K562 (cell line): Measurements from ENCODE around the gene WDR70. TPM values are rescaled to one million over a fixed set of nuclear protein-coding genes. Genes with fewer than 3 reads are reported as not detected.

Experiments used
- ATF2 ChIP-seq: sonication (generic); formaldehyde crosslinking; IDR thresholded peaks from 2 replicates; pipeline ENCODE4 v1.8.1; 2022; ENCODE audit warnings: missing genetic modification reagents
- CCAR2 ChIP-seq: fragments of 200-400 bp; formaldehyde crosslinking; IDR thresholded peaks from 2 replicates; pipeline ENCODE4 v1.6.1; 2017; ENCODE audit warnings: mild to moderate bottlenecking, low read depth, low read length
- CEBPG ChIP-seq, 3 experiments: fragments of 200-800 bp in 1 of 3; sonication (Bioruptor generic) in 1 of 3; sonication (generic) in 1 of 3; formaldehyde crosslinking in 1 of 3; IDR thresholded peaks in 2 of 3; conservative IDR thresholded peaks in 1 of 3; 2 replicates each; pipeline versions ENCODE4 v1.6.1 to v1.8.0; 2016 to 2022; ENCODE audit warnings: missing compliant biosample characterization in 2 of 3, missing genetic modification characterization in 2 of 3, mild to moderate bottlenecking in 1 of 3, missing genetic modification reagents in 1 of 3
- CHD4 ChIP-seq: fragments of 200-600 bp; sonication (generic); IDR thresholded peaks from 3 replicates; pipeline ENCODE4 v1.6.1; 2012; ENCODE audit warnings: low read depth, mild to moderate bottlenecking, mixed read lengths, low read length, inconsistent platforms; ENCODE audit not compliant: insufficient read depth, insufficient replicate concordance, poor library complexity, severe bottlenecking
- CLOCK ChIP-seq: fragments of 250-450 bp; sonication (Bioruptor Pico); IDR thresholded peaks from 2 replicates; pipeline ENCODE4 v1.4.0; 2020; ENCODE audit warnings: mild to moderate bottlenecking, moderate library complexity, borderline replicate concordance
- CTCFL ChIP-seq: IDR thresholded peaks from 2 replicates; pipeline ENCODE4 v1.6.1; 2011; ENCODE audit warnings: borderline replicate concordance, low read depth, mild to moderate bottlenecking, moderate library complexity, low read length; ENCODE audit not compliant: insufficient read depth, poor library complexity, severe bottlenecking
- FOXA1 ChIP-seq: fragments of 450-650 bp; IDR thresholded peaks from 2 replicates; pipeline ENCODE4 v1.6.1; 2016; ENCODE audit warnings: mild to moderate bottlenecking, borderline replicate concordance
- GTF2B ChIP-seq: IDR thresholded peaks from 2 replicates; pipeline ENCODE4 v1.6.1; 2011; ENCODE audit not compliant: insufficient read length; ENCODE audit errors: extremely low read depth
- KLF6 ChIP-seq: fragments of 250-450 bp; sonication (Bioruptor Pico); IDR thresholded peaks from 2 replicates; pipeline ENCODE4 v1.4.0; 2020; ENCODE audit warnings: mild to moderate bottlenecking, moderate library complexity, borderline replicate concordance
- MAX ChIP-seq: sonication (generic); formaldehyde crosslinking; IDR thresholded peaks from 2 replicates; pipeline ENCODE4 v1.9.0; 2022; ENCODE audit warnings: mild to moderate bottlenecking, missing genetic modification reagents
- MED1 ChIP-seq: sonication (generic); formaldehyde crosslinking; IDR thresholded peaks from 2 replicates; pipeline ENCODE4 v1.8.1; 2023; ENCODE audit warnings: missing genetic modification reagents, borderline replicate concordance
- MEF2A ChIP-seq: IDR thresholded peaks from 2 replicates; pipeline ENCODE4 v1.6.1; 2011; ENCODE audit warnings: low read depth, mild to moderate bottlenecking, low read length, moderate library complexity; ENCODE audit not compliant: control insufficient read depth
- RBM25 ChIP-seq: fragments of 200-400 bp; formaldehyde crosslinking; IDR thresholded peaks from 2 replicates; pipeline ENCODE4 v1.6.1; 2018; ENCODE audit warnings: low read length, low read depth, moderate library complexity; ENCODE audit not compliant: severe bottlenecking
- SAFB ChIP-seq: fragments of 200-400 bp; formaldehyde crosslinking; IDR thresholded peaks from 2 replicates; pipeline ENCODE4 v1.6.1; 2017; ENCODE audit warnings: low read depth, low read length, borderline replicate concordance
- SMARCE1 ChIP-seq: fragments of 450-650 bp; IDR thresholded peaks from 2 replicates; pipeline ENCODE4 v1.7.1; 2016; ENCODE audit warnings: mild to moderate bottlenecking
- TARDBP ChIP-seq: fragments of 450-650 bp; IDR thresholded peaks from 2 replicates; pipeline ENCODE4 v1.6.1; 2016
- TEAD2 ChIP-seq: fragments of 450-650 bp; IDR thresholded peaks from 2 replicates; pipeline ENCODE4 v1.6.1; 2016; ENCODE audit warnings: missing genetic modification characterization, control low read depth, missing compliant biosample characterization
- ZBED1 ChIP-seq: IDR thresholded peaks from 2 replicates; pipeline ENCODE4 v1.6.1; 2014
- polyA plus RNA-seq, 8 experiments: library from polyadenylated mRNA; depleted of rRNA in 4 of 8; stranded (reverse) in 5 of 8; unstranded in 3 of 8; fragments of >200 nt; fragmentation: Nextera tagmentation in 2 of 8; fragmentation: Illumina TruSeq in 1 of 8; extraction: Ambion mirVana in 2 of 8; extraction: Trizol in 1 of 8; gene quantifications; 2 replicates each; pipeline versions ENCODE4 v1.2.1 to v1.2.3, GENCODE V29; 2011 to 2014; ENCODE audit warnings: inconsistent platforms in 1 of 8, missing spikeins in 1 of 8
- total RNA-seq, 7 experiments: library from RNA; depleted of rRNA in 6 of 7; stranded (reverse); fragments of >200 nt in 6 of 7; fragmentation: Illumina TruSeq in 2 of 7; extraction: Trizol in 2 of 7; gene quantifications; 2 replicates each; pipeline versions ENCODE4 v1.2.1 to v1.2.3, GENCODE V29; 2011 to 2021; ENCODE audit warnings: low replicate concordance in 1 of 7

Gene WDR70
- total and polyA plus RNA-seq, 9 of the 15 experiments (the other 6 are each of a cell fraction or from before 2014, with no cell fraction given), result 16.8 to 46.6 (median 38.8) TPM

- no peak for TF ChIP-seq CLOCK (CRISPR knock-in tag)
- peak; percentile 13 for TF ChIP-seq RBM25
- no peak for TF ChIP-seq CEBPG (CRISPR knock-in tag; IDR thresholded peaks at IDR 0.05)
- peak; percentile 31 to 50; a peak in 2 of 4 replicates for TF ChIP-seq CEBPG (tag; conservative IDR thresholded peaks at IDR 0.05 in 1 of 2, IDR thresholded peaks at IDR 0.05 in 1 of 2)
- peak; percentile 62 for TF ChIP-seq CHD4
- TF ChIP-seq GTF2B, result no peak
- no peak for TF ChIP-seq MAX (CRISPR knock-in tag)
- TF ChIP-seq KLF6, result no peak
- peak; percentile 92 for TF ChIP-seq SMARCE1
- peak; percentile 60; the same call in 1 of the 2 replicates for TF ChIP-seq TEAD2 (tag)
- no peak for TF ChIP-seq MED1 (CRISPR knock-in tag)
- TF ChIP-seq CTCFL, result no peak
- peak; percentile 50; the same call in 1 of the 2 replicates for TF ChIP-seq MEF2A
- no peak for TF ChIP-seq CCAR2
- TF ChIP-seq TARDBP, result no peak
- TF ChIP-seq SAFB, result no peak
- no peak; the same call in 1 of the 2 replicates for TF ChIP-seq FOXA1
- TF ChIP-seq ZBED1, result no peak; the same call in 1 of the 2 replicates
- TF ChIP-seq ATF2 (CRISPR knock-in tag), result no peak
Measured at GRCh38 chr5:37552770-37553719, 173.9 kb downstream of the WDR70 start (continued).
